Ishikawa (cell line): ENCODE data around the gene RXRG.

Experiments used
- REST ChIP-seq: IDR thresholded peaks from 2 replicates; pipeline ENCODE4 v1.6.1; 2012; ENCODE audit warnings: low read depth, mild to moderate bottlenecking
- YY1 ChIP-seq: IDR thresholded peaks from 2 replicates; pipeline ENCODE4 v1.6.1; 2012; ENCODE audit warnings: low read depth

DNA sequence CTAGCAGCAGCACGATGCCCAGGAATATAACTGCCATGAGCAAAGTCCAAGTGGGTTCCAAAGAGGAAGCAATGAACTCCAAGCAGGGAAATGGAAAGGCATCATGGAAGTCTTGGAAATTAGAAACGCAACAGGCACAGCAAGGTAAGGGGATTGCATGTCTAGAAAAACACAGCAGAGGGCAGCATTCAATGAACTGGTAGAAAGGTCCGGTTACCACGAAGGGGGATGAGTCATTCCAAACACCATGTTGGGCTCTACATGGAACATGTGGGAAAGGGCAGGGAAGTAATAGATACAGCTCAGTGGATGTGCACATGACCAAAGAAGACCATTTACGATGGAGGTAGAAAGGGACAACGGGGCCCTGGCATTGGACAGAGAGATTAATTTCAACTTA is 36.4 kb downstream of the RXRG start:
- TF ChIP-seq YY1 (no peak), REST (no peak)
